ENCODE data around the gene CACNA1C. TPM values are rescaled to one million over a fixed set of nuclear protein-coding genes. Genes with fewer than 3 reads are reported as not detected.

CACNA1C gene
- total RNA-seq, 2 experiments from 2014 or later, result 0.69 to 1.4 TPM

DNA sequence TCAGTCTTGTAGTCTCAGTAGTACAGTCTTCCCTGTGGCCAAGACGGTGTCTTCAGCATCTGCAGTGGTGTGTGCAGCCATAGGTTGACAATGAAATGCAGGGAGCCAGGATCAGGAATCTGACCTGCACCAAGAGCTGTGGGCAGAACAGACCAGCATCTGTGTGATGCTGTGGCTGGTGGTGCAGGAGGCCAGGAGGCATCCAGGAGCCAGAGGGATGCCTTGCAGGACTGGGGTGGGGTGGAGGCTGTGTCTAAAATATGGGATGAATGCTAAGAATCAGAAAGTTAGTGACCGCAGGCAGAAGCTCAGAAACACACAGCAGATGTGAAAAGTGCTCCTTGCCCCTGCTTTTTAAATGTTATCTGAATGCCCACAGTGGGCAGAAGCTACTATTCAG lies 209.7 kb downstream of the CACNA1C start:
- H3K4me2 ChIP-seq (ENCODE audit: low read length), result no peak overlapping the region
- ChIA-PET POLR2A (interaction anchor here (0.7 kb wide), 1 partner anchor 1022 kb away, joined by 3 read pairs; no protein-coding TSS in a partner anchor), CTCF (ENCODE audit: unreplicated experiment) (interaction anchor here (1.4 kb wide), 1 partner anchor 21 kb away, joined by 3 read pairs; no protein-coding TSS in a partner anchor)
- H3K9me3 ChIP-seq (ENCODE audit: low read length), result no peaks in the 10 kb centered on the region
- no peak for DNase-seq (ENCODE audit: low spot score)
- no peaks in the 10 kb centered on the region for H3K9me2 ChIP-seq (ENCODE audit: insufficient read depth, low read length)
- no peak overlapping the region for H2AFZ ChIP-seq (ENCODE audit: low read length)
- H3K4me1 ChIP-seq (ENCODE audit: insufficient read depth, low read length, poor library complexity, severe bottlenecking), result peaks cover 19% of the 10 kb centered on the region
- H3K79me2 ChIP-seq (ENCODE audit: insufficient read depth, low read depth, low read length), result no peaks in the 10 kb centered on the region
- no peak overlapping the region for H3K27ac ChIP-seq (ENCODE audit: low read depth, low read length, poor library complexity, severe bottlenecking)
- no TSS peak for BruUV-seq (replicated peaks)
- intact Hi-C loops (cut with micrococcal nuclease; ENCODE audit: unreplicated experiment), result no loop called here
- TF ChIP-seq EZH2phosphoT487 (IDR thresholded peaks at IDR 0.05; ENCODE audit: borderline replicate concordance, low read depth, low read length) (no peak), CTCF (conservative IDR thresholded peaks at IDR 0.05; ENCODE audit: low read length) (no peak)
- no peaks in the 10 kb centered on the region for H4K20me1 ChIP-seq (ENCODE audit: insufficient read depth, low read length)
- no peak overlapping the region for H3K4me3 ChIP-seq (ENCODE audit: low read depth, low read length, poor library complexity, severe bottlenecking)
- no peaks in the 10 kb centered on the region for H3K36me3 ChIP-seq (ENCODE audit: insufficient read depth, low read length)

GRCh38 chr12:2263901-2264300 lies 211.1 kb downstream of the CACNA1C start:
- H3K79me2 ChIP-seq (ENCODE audit: insufficient read depth, low read depth, low read length), result no peaks in the 10 kb centered on the region
- DNase-seq (ENCODE audit: low spot score), result no peak
- H3K9me3 ChIP-seq (ENCODE audit: low read length), result no peaks in the 10 kb centered on the region
- no peaks in the 10 kb centered on the region for H4K20me1 ChIP-seq (ENCODE audit: insufficient read depth, low read length)
- intact Hi-C loops (cut with micrococcal nuclease; ENCODE audit: unreplicated experiment), result no loop called here
- H3K27ac ChIP-seq (ENCODE audit: low read depth, low read length, poor library complexity, severe bottlenecking), result no peak overlapping the region
- no TSS peak for BruUV-seq (replicated peaks)
- no peaks in the 10 kb centered on the region for H3K9me2 ChIP-seq (ENCODE audit: insufficient read depth, low read length)
- H2AFZ ChIP-seq (ENCODE audit: low read length), result no peak overlapping the region
- H3K4me1 ChIP-seq (ENCODE audit: insufficient read depth, low read length, poor library complexity, severe bottlenecking), result peaks cover 13% of the 10 kb centered on the region
- H3K4me2 ChIP-seq (ENCODE audit: low read length), result no peak overlapping the region
- ChIA-PET CTCF (ENCODE audit: unreplicated experiment) (no interaction called here), POLR2A (no interaction called here)
- no peak for TF ChIP-seq CTCF (conservative IDR thresholded peaks at IDR 0.05; ENCODE audit: low read length)
- no peak overlapping the region for H3K4me3 ChIP-seq (ENCODE audit: low read depth, low read length, poor library complexity, severe bottlenecking)
- no peaks in the 10 kb centered on the region for H3K36me3 ChIP-seq (ENCODE audit: insufficient read depth, low read length)

DNA sequence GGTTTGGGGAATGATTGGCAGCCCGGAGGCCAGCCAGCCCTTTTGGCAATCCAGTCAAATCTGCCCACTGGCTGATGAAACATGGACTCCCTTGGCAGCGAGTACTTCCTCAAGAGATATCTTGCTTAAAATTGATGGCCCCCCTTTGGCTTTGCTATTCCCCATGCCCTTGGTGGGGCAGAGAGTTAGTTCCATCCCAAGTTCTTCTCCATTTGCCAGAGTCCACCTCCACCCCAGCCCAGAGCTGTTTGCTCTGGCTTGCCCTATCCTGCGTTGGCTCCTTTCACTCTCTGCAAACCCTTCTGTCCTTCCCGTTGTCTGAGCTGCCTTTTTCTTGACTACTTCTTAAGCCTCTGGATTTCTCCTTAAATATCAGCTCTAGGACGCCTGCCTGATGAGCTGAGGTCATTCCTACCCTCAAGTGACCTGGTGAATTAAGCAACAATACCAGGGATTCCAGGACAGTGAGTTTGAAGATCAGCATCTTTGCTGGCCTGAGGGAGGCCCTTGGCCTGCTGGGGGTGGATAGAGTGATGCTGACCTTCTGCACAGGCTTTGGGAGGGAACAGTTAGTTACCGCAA lies 212.0 kb downstream of the CACNA1C start:
- intact Hi-C loops (cut with micrococcal nuclease; ENCODE audit: unreplicated experiment), result no loop called here
- H3K4me2 ChIP-seq (ENCODE audit: low read length), result no peak overlapping the region
- no peaks in the 10 kb centered on the region for H3K79me2 ChIP-seq (ENCODE audit: insufficient read depth, low read depth, low read length)
- H3K9me2 ChIP-seq (ENCODE audit: insufficient read depth, low read length), result no peaks in the 10 kb centered on the region
- CTCF ChIA-PET (ENCODE audit: unreplicated experiment), result no interaction called here
- BruUV-seq (replicated peaks), result no TSS peak
- H3K36me3 ChIP-seq (ENCODE audit: insufficient read depth, low read length), result no peaks in the 10 kb centered on the region
- POLR2A ChIA-PET, result no interaction called here
- H3K4me1 ChIP-seq (ENCODE audit: insufficient read depth, low read length, poor library complexity, severe bottlenecking), result peaks cover 5% of the 10 kb centered on the region
- no peak for DNase-seq (ENCODE audit: low spot score)
- no peaks in the 10 kb centered on the region for H3K9me3 ChIP-seq (ENCODE audit: low read length)
- H2AFZ ChIP-seq (ENCODE audit: low read length), result no peak overlapping the region
- no peak for TF ChIP-seq CTCF (conservative IDR thresholded peaks at IDR 0.05; ENCODE audit: low read length)
- TF ChIP-seq EZH2phosphoT487 (IDR thresholded peaks at IDR 0.05; ENCODE audit: borderline replicate concordance, low read depth, low read length), result no peak
- no peak overlapping the region for H3K4me3 ChIP-seq (ENCODE audit: low read depth, low read length, poor library complexity, severe bottlenecking)
- no peaks in the 10 kb centered on the region for H4K20me1 ChIP-seq (ENCODE audit: insufficient read depth, low read length)
- H3K27ac ChIP-seq (ENCODE audit: low read depth, low read length, poor library complexity, severe bottlenecking), result no peak overlapping the region
